ENCODE measurements around the gene RAB37.
A peak's percentile ranks its signal among the peaks of the same experiment; 100 is the strongest.

Gene RAB37

GRCh38 chr17:74777901-74778515 lies 41.0 kb downstream of the RAB37 start:
- in situ Hi-C loops (cut with HindIII; ENCODE audit: low pct_ligation_motif_present, low sequenced_read_pairs), result no loop called here
- no peak for DNase-seq
- Histone ChIP-seq H3K27me3 (replicated peaks) (no peaks in the 10 kb centered on the region), H3K36me3 (replicated peaks) (peaks cover 22% of the 10 kb centered on the region), H3K27ac (no peak overlapping the region), H3K4me3 (ENCODE audit: low read depth, low read length) (no peak overlapping the region)
- TF ChIP-seq CTCF (IDR thresholded peaks at IDR 0.05; ENCODE audit: low read depth, low read length, missing control alignments), result no peak

- H3K4me3 ChIP-seq (ENCODE audit: low read depth, low read length), result no peak overlapping the region
- H3K27me3 ChIP-seq (replicated peaks), result no peaks in the 10 kb centered on the region
- H3K27ac ChIP-seq, result no peak overlapping the region
- H3K36me3 ChIP-seq (replicated peaks), result peaks cover 16% of the 10 kb centered on the region
- DNase-seq, result peak; percentile 34
- in situ Hi-C loops (cut with HindIII; ENCODE audit: low pct_ligation_motif_present, low sequenced_read_pairs), result no loop called here
- no peak for TF ChIP-seq CTCF (IDR thresholded peaks at IDR 0.05; ENCODE audit: low read depth, low read length, missing control alignments)
These were observed 41.9 kb downstream of the RAB37 start for GRCh38 chr17:74778960-74779359.

DNA sequence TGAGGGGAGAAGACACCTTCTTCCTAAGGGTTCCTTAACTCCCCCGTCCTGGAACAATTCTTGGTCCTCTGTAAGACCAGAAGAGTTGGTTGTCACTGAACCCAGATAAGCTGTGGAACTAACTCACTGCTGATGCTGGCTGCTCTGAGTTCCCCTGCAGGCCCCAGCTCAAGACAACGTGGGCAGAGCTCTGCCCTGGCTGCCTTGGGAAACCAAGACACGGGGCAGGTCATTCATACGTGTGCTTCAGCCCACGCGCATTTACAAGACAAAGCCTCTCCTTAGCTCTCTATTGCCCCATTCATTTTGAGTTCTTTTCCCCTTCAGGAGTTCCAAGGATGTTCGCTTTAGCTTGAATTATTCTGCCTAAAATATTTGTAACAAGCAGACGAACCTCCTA lies 42.4 kb downstream of the RAB37 start:
- no peak for TF ChIP-seq CTCF (IDR thresholded peaks at IDR 0.05; ENCODE audit: low read depth, low read length, missing control alignments)
- H3K27me3 ChIP-seq (replicated peaks), result no peaks in the 10 kb centered on the region
- H3K4me3 ChIP-seq (ENCODE audit: low read depth, low read length), result no peak overlapping the region
- H3K36me3 ChIP-seq (replicated peaks), result peaks cover 16% of the 10 kb centered on the region
- in situ Hi-C loops (cut with HindIII; ENCODE audit: low pct_ligation_motif_present, low sequenced_read_pairs), result no loop called here
- DNase-seq, result no peak
- no peak overlapping the region for H3K27ac ChIP-seq

DNA sequence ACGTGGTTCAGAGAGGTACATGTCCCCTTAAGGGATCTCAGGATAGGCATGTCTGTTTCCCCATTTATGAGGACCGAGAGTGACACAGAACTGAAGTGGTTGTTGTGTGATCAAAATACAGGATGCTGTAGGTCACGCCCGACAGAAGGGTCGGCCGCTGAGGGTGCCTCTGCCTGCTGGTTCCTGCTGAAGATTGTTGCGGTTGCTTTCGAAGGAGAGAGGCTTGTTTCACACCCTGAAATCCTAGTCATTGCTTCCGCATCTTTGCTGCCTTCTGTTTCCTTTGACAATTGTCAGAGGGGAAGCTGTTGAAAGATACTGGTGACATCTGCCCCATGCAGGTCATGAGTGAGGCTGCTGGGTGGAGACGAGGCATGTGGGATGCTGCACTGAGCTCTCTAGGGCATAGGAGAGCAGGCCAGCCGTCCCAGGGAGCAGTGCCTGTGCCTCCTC lies 42.9 kb downstream of the RAB37 start:
- Histone ChIP-seq H3K4me3 (ENCODE audit: low read depth, low read length) (no peak overlapping the region), H3K27ac (no peak overlapping the region)
- no peak for DNase-seq

GRCh38 chr17:74780443-74781238 lies 43.6 kb downstream of the RAB37 start:
- Histone ChIP-seq H3K36me3 (replicated peaks) (peaks cover 20% of the 10 kb centered on the region), H3K4me3 (ENCODE audit: low read depth, low read length) (no peak overlapping the region), H3K27me3 (replicated peaks) (no peaks in the 10 kb centered on the region), H3K27ac (no peak overlapping the region)
- in situ Hi-C loops (cut with HindIII; ENCODE audit: low pct_ligation_motif_present, low sequenced_read_pairs), result no loop called here
- no peak for DNase-seq
- TF ChIP-seq CTCF (IDR thresholded peaks at IDR 0.05; ENCODE audit: low read depth, low read length, missing control alignments), result peak; percentile 63

More for the DNA sequence above, 42.9 kb downstream of the RAB37 start:
- TF ChIP-seq CTCF (IDR thresholded peaks at IDR 0.05; ENCODE audit: low read depth, low read length, missing control alignments), result no peak
- peaks cover 16% of the 10 kb centered on the region for H3K36me3 ChIP-seq (replicated peaks)
- no peaks in the 10 kb centered on the region for H3K27me3 ChIP-seq (replicated peaks)
- in situ Hi-C loops (cut with HindIII; ENCODE audit: low pct_ligation_motif_present, low sequenced_read_pairs), result no loop called here
